ENCODE results near the gene CA5A.

Gene CA5A

DNA sequence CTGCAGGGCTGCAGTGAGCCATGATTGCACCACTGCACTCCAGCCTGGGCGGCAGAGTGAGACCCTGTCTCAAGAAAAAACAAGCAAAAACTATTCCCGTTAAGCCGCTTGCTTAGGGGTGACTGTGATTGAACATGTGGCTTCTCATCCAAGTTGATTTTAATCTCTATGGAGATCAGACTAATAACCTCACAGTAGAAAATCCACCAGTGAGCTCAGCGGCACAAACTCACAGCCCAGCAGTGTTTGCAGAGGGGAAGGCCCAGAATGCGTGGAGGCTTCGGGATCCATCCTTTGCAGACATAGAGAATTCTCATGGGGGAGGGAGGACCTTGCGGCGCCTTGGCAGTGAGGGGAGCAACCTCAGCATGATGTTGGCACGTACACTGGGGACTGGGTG, 22.3 kb upstream of the CA5A start:
- H3K4me3 ChIP-seq (ENCODE audit: low read depth, low read length) = no peak overlapping the region
- peaks cover 10% of the 10 kb centered on the region; the same call in 1 of the 2 replicates for H3K4me1 ChIP-seq
- no peaks in the 10 kb centered on the region for H3K9me3 ChIP-seq
- peaks cover under 1% of the 10 kb centered on the region for H3K36me3 ChIP-seq
- H3K27me3 ChIP-seq = no peaks in the 10 kb centered on the region
- no peak for DNase-seq
- TF ChIP-seq, protein P1, sequence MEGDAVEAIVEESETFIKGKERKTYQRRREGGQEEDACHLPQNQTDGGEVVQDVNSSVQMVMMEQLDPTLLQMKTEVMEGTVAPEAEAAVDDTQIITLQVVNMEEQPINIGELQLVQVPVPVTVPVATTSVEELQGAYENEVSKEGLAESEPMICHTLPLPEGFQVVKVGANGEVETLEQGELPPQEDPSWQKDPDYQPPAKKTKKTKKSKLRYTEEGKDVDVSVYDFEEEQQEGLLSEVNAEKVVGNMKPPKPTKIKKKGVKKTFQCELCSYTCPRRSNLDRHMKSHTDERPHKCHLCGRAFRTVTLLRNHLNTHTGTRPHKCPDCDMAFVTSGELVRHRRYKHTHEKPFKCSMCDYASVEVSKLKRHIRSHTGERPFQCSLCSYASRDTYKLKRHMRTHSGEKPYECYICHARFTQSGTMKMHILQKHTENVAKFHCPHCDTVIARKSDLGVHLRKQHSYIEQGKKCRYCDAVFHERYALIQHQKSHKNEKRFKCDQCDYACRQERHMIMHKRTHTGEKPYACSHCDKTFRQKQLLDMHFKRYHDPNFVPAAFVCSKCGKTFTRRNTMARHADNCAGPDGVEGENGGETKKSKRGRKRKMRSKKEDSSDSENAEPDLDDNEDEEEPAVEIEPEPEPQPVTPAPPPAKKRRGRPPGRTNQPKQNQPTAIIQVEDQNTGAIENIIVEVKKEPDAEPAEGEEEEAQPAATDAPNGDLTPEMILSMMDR (IDR thresholded peaks at IDR 0.05; ENCODE audit: low read depth, low read length) = no peak

DNA sequence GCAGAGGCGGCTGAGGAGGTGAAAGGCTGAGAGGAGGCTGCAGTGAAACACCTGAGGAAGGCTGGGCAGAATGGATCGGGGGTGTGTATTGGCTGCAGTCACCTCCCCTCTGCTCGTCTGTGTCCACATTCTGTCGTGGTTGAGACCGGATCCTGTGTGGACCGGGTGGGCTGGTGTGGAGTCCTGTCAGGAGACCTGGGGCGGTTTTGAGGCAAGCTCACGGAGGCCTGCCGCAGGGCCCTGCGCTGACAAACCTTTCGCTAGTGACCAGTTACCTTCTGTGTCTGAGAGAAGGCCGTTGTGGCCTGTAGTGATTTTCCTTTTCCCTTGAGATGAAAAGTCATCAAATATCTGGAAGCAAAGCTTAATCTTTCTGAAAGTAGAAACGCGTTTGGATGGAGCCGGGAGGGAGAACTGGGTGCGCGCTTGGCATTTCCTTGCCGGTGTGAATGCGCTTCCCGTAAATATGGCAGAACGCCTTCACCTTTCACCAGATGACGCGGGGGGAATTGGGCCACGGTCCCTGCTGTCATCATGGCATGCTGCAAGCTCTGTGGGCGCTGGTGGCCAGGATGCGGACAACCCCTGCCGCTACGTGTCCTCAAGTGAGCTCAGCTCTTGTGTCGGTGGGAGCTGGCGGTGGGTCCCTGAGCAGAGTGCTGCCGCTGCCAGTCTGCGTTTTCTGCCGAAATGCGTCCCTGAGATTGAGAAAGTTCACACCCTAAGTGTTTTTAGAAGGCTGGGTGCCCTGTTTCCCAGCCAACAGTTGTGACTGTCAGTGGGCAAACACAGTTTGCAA, 21.2 kb upstream of the CA5A start:
- Histone ChIP-seq H3K4me1 (peaks cover 8% of the 10 kb centered on the region; the same call in 1 of the 2 replicates), H3K4me3 (ENCODE audit: low read depth, low read length) (no peak overlapping the region), H3K9me3 (no peaks in the 10 kb centered on the region), H3K36me3 (peaks cover 4% of the 10 kb centered on the region), H3K27me3 (no peaks in the 10 kb centered on the region)
- DNase-seq = no peak
- TF ChIP-seq, protein P1 (IDR thresholded peaks at IDR 0.05; ENCODE audit: low read depth, low read length) = no peak

DNA sequence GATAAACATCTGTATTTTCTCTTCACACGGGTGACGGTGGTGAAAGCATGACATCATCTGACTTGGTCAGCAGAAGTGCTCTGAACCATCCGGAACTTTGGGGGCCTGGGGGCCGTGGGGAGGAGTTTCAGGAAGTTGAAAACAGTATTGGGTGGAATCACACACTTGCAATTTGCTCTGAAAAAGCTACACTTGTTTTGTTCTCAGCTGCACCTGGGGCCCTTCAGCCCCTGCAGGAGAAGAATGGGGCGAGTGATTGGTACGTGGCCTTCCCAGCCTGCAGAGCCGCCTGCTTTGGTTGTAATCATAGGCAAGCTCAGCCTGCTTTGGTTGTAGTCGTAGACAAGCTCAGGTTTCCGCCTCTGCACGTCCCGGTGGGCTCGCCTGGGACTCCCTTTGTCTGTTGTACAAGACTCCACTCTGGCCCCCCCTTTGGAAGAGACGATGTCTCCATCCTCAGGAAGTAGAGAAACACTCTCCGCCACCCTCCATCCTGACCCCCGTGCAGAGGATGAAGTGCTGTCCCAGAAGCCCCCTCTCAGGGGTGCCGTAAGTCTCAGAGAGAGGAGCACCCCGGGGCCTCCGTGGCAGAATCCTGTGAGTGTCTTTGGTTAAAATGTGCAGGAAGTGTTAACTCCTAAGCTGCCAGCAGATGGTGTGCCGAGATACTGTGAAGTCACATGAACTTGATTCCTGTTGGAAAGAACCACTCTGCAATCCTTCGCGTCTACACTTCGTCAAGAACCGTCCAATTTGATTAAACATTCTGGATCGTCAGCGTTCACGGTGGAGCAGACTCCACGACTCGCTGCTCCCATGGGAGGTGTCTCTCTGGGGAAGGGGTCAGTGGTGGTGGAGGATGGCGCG, 20.3 kb upstream of the CA5A start:
- no peak overlapping the region; the same call in 1 of the 2 replicates for H3K4me3 ChIP-seq (ENCODE audit: low read depth, low read length)
- H3K27me3 ChIP-seq = no peaks in the 10 kb centered on the region
- peaks cover 4% of the 10 kb centered on the region for H3K36me3 ChIP-seq
- DNase-seq = peak; percentile 35
- TF ChIP-seq, protein P1 (IDR thresholded peaks at IDR 0.05; ENCODE audit: low read depth, low read length) = peak; percentile 45
- H3K9me3 ChIP-seq = no peaks in the 10 kb centered on the region
- peaks cover 8% of the 10 kb centered on the region; the same call in 1 of the 2 replicates for H3K4me1 ChIP-seq

DNA sequence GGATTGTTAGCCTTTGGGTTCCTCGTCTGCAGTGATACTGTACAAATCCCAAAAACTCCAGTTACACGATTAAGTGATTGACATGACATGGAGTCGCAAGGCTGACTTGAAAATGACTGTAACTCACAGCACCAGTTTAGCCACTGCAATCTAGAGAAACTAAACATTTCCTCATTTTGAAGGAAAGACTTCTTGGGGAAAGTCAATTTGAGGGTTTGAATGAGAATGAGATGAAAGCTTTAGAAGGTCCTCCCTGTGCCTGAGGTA, 19.7 kb upstream of the CA5A start:
- Histone ChIP-seq H3K4me1 (peaks cover 8% of the 10 kb centered on the region; the same call in 1 of the 2 replicates), H3K27me3 (no peaks in the 10 kb centered on the region), H3K9me3 (no peaks in the 10 kb centered on the region), H3K36me3 (peaks cover 4% of the 10 kb centered on the region), H3K4me3 (ENCODE audit: low read depth, low read length) (no peak overlapping the region)
- TF ChIP-seq, protein P1 (IDR thresholded peaks at IDR 0.05; ENCODE audit: low read depth, low read length) = no peak
- no peak for DNase-seq

DNA sequence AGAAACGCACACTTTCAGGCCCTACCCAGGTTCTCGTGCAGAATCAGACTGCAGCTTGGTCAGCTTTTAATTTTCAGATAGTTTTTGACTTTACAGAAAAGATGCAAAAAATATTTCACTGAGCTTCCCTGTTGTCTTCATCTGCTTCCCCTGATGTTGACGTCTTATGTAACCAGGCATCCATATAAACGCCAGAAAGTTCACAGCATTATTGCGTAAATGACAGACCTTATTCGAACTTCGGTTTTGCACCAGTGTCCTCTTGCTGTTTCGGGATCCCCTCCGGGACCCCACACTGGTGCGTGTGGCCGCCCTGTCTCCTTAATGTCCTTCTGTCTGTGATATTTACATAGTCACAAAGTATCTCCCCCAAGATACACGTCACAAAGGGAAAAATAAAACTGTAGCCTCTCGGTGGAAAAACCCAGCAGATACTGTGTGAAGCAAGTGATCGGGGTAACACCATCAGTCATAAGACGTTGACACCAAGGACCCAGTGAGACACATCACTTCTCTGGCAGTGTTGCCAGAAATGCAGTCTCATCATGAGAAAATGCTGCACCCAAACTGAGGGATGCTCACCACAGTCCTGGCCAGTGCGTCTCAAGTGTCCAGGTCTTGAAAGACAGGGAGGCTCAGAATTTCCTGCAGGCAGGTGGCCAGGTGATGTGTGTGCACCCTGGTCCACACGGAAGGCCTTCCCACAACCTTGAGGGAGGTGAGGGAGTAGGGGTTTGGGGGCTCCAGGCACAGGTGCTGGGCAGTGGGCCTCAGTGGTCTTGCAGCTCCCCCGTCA, 19.2 kb upstream of the CA5A start:
- Histone ChIP-seq H3K9me3 (no peaks in the 10 kb centered on the region), H3K4me1 (peaks cover 8% of the 10 kb centered on the region; the same call in 1 of the 2 replicates), H3K4me3 (ENCODE audit: low read depth, low read length) (no peak overlapping the region), H3K27me3 (no peaks in the 10 kb centered on the region), H3K36me3 (peaks cover 4% of the 10 kb centered on the region)
- DNase-seq = no peak
- TF ChIP-seq, protein P1 (IDR thresholded peaks at IDR 0.05; ENCODE audit: low read depth, low read length) = no peak

Measured in BE2C (cell line).